IPS-15b (cell line): ENCODE results near the gene NUDT17.
A peak's percentile ranks its signal among the peaks of the same experiment; 100 is the strongest.
"Not testable (repeated sequence)": the region's sequence is repeated elsewhere in the genome, so short reads cannot be mapped to it uniquely, and the experiment has no call there.

ENCODE experiments used
- H3K27me3 ChIP-seq: one replicate; pipeline ENCODE4 v1.6.1; 2013; ENCODE audit warnings: low read length; ENCODE audit not compliant: control insufficient read depth, insufficient read depth
- H3K36me3 ChIP-seq: one replicate; pipeline ENCODE4 v1.6.1; 2013; ENCODE audit warnings: low read length; ENCODE audit not compliant: control insufficient read depth, insufficient read depth
- H3K4me1 ChIP-seq: one replicate; pipeline ENCODE4 v1.6.1; 2013; ENCODE audit warnings: mild to moderate bottlenecking, low read length; ENCODE audit not compliant: control insufficient read depth, insufficient read depth
- H3K4me3 ChIP-seq: one replicate; pipeline ENCODE4 v1.5.1; 2013; ENCODE audit warnings: low read depth, low read length
- H3K9ac ChIP-seq: one replicate; pipeline ENCODE4 v1.6.1; 2013; ENCODE audit warnings: low read depth, mild to moderate bottlenecking, low read length
- H3K9me3 ChIP-seq: one replicate; pipeline ENCODE4 v1.6.1; 2013; ENCODE audit warnings: mild to moderate bottlenecking, low read length; ENCODE audit not compliant: control insufficient read depth, insufficient read depth

NUDT17 gene

DNA sequence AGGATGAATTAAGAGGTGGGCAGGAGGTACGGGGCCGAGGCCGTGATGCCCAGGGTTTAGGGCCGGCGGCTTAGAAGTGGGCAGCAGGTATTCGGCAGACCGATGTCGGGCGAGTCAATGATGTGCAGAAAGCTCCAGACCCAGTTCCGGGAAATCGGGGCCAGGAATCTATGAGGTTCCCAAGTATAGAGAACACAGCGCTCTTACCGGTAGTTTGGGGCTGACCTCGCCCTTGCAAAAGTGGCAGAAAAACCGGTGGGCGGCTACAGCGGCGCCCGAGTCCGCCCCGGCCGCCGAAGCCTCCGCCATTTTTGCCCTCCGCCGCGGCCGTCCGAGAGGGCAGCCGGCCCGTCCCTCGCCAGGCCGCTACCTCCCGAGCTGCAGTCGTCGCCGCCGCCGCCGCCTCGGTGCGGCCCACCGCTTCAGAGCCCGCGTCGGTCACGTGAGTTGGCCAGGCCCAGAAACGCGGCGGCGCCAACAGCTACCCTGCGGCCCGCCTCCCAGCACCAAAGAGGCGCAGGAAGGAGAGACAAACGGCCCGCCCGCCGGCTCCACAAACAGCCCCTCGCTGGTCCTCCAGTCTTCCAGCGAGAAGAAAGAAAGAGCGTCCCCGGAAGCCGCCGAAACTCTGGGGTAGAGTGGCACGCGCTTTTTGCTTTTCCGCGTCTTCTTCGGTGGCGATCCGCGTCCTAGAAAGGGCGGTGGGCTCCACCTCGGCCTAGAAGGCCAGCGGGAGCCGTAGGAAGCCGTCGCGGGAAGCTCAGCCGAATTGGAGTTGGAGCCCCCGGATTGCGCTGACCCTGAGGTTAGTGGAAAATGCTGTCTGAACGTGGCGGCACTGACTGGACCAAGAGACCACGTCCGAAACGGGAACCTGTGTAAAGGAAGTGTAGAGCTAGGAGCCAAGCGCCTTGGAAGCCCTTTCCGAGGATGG lies 21.6 kb upstream of the NUDT17 start, which contains the start of the genes POLR3C and RNF115:
Gene POLR3C, plus strand, starts transcription at position 636 of the 934 bp plus-strand sequence. CDS start 1,577 bp downstream, outside the sequence.
Gene RNF115, minus strand, starts transcription at position 531 of the 934 bp plus-strand sequence. Its CDS starts 222 bp downstream, at position 309.
- H3K9me3 ChIP-seq = no peaks in the 10 kb centered on the region
- H3K9ac ChIP-seq = peak within 1 kb of the TSS; percentile 97
- H3K4me3 ChIP-seq = peak within 1 kb of the TSS; percentile 99
- no peaks in the 10 kb centered on the region for H3K4me1 ChIP-seq
- no peaks in the 10 kb centered on the region for H3K27me3 ChIP-seq
- H3K36me3 ChIP-seq = peaks cover 18% of the 10 kb centered on the region

DNA sequence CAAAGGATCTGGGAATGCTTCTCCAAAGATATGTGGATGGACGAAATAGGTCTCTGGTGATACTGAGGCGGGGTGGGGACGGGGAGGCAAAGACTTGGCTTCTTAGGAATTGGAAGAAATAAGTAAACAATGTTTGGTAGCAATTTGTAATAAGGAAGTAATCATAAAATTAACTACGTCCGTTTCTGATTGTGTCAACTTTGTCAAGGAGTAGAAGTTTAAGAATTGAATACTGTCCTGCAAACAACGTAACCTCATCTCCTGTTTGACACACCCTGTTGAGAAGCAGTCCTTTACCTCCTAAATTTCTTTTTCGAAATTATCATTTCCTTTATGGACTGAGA lies 21.0 kb upstream of the NUDT17 start:
- Histone ChIP-seq H3K9me3 (no peaks in the 10 kb centered on the region), H3K4me1 (no peaks in the 10 kb centered on the region), H3K4me3 (peak overlapping the region; percentile 99), H3K36me3 (peaks cover 18% of the 10 kb centered on the region), H3K9ac (peak overlapping the region; percentile 97), H3K27me3 (no peaks in the 10 kb centered on the region)

GRCh38 chr1:145826030-145826429 lies 19.4 kb upstream of the NUDT17 start:
- H3K9ac ChIP-seq = no peak overlapping the region
- H3K36me3 ChIP-seq = peaks cover 18% of the 10 kb centered on the region
- H3K4me1 ChIP-seq = no peaks in the 10 kb centered on the region
- H3K9me3 ChIP-seq = no peaks in the 10 kb centered on the region
- no peaks in the 10 kb centered on the region for H3K27me3 ChIP-seq
- no peak overlapping the region for H3K4me3 ChIP-seq

DNA sequence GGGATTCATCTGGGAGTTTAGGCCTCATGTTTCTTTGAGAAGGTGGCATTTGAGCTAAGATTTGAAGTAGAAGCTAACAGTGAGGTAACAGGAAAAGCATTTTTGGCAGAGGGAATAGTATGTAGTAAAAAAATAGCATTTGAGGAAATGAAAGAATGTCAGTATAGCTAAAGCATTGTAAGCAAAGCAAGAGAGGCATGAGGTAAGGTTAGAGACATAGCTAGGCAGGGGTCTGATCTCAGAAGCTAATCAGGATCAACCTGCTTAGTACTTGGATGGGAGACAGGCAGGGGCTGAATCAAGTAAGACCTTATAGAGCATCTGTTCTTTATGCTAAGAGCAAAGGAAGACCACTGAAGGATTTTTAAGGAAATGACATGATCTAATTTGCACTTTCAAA lies 17.5 kb upstream of the NUDT17 start:
- Histone ChIP-seq H3K9me3 (no peaks in the 10 kb centered on the region), H3K36me3 (peaks cover 18% of the 10 kb centered on the region), H3K4me1 (no peaks in the 10 kb centered on the region), H3K27me3 (no peaks in the 10 kb centered on the region), H3K9ac (no peak overlapping the region), H3K4me3 (no peak overlapping the region)

- Histone ChIP-seq H3K9ac (no peak overlapping the region), H3K9me3 (no peaks in the 10 kb centered on the region), H3K36me3 (peaks cover 18% of the 10 kb centered on the region), H3K4me1 (no peaks in the 10 kb centered on the region), H3K4me3 (no peak overlapping the region), H3K27me3 (no peaks in the 10 kb centered on the region)
These were observed 16.9 kb upstream of the NUDT17 start for GRCh38 chr1:145828367-145829026.

DNA sequence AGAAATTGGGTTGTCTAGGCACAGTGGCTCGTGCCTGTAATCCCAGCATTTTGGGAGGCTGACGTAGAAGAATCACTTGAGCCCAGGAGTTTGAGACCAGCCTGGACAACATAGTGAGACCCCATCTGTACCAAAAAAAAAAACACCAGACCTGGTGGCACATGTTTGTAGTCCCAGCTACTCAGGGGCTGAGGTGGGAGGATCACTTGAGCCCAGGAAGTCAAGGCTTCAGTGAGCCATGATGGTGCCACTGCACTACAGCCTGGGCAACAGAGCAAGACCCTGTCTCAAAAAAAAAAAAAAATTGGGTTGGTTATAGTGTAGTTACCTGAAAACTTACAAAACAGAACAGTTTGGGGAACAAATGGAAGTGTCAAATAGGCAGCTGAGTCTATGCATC lies 14.6 kb upstream of the NUDT17 start:
- H3K9me3 ChIP-seq, H3K27me3 ChIP-seq, H3K4me3 ChIP-seq, H3K9ac ChIP-seq, H3K4me1 ChIP-seq: not testable (repeated sequence)
- H3K36me3 ChIP-seq = peaks cover 22% of the 10 kb centered on the region

DNA sequence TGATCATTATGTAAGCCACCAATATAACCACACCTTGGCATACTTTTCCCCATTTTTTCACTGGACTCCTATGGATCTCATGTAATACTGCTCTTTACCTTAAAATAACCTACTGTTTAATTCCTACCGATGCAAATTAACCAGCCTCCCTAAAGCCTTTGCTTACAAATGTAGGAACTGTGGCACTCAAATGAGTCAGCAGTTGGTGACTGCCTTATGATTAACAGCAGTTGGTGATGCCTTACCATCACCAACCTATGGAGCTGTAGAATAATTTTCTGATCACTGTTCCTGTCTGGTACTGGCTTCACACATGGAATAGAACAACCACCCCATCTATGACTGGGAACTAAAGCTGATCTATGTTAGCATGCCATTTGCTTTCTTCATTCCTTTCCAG lies 7.8 kb upstream of the NUDT17 start:
- no peak overlapping the region for H3K4me3 ChIP-seq
- H3K9ac ChIP-seq = no peak overlapping the region
- no peaks in the 10 kb centered on the region for H3K4me1 ChIP-seq
- H3K36me3 ChIP-seq = peaks cover 20% of the 10 kb centered on the region
- no peaks in the 10 kb centered on the region for H3K9me3 ChIP-seq
- H3K27me3 ChIP-seq = no peaks in the 10 kb centered on the region

DNA sequence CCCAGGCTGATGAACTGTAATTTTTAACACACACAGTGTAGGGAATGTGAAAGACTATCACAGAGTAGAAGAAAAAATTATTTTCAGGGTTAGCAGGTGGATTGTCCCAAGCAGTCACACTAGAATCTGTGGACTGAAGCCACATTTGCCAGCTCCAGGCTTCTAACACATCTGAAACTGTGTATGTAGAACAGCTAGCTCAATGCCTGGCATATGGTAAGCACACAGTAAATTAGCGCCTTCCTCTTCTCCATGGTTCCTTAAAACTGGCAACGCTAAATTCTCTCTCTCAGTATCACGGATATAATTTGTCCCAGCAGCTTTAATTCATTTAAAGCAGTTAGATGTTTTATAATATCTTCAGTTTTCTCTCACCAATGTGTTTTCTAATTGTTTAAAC lies 2.4 kb upstream of the NUDT17 start:
- Histone ChIP-seq H3K4me3 (no peak overlapping the region), H3K36me3 (peaks cover 12% of the 10 kb centered on the region), H3K27me3 (no peaks in the 10 kb centered on the region), H3K4me1 (no peaks in the 10 kb centered on the region), H3K9me3 (no peaks in the 10 kb centered on the region), H3K9ac (no peak overlapping the region)

GRCh38 chr1:145845144-145845513 lies 301 bp upstream of the NUDT17 start:
- H3K27me3 ChIP-seq = no peaks in the 10 kb centered on the region
- no peaks in the 10 kb centered on the region for H3K9me3 ChIP-seq
- H3K9ac ChIP-seq = no peak overlapping the region
- H3K4me1 ChIP-seq = no peaks in the 10 kb centered on the region
- H3K4me3 ChIP-seq = peak overlapping the region; percentile 61
- peaks cover 15% of the 10 kb centered on the region for H3K36me3 ChIP-seq

- H3K9ac ChIP-seq = no peak overlapping the region
- H3K4me1 ChIP-seq = no peaks in the 10 kb centered on the region
- H3K27me3 ChIP-seq = no peaks in the 10 kb centered on the region
- H3K4me3 ChIP-seq = peak overlapping the region; percentile 61
- H3K36me3 ChIP-seq = peaks cover 21% of the 10 kb centered on the region
- no peaks in the 10 kb centered on the region for H3K9me3 ChIP-seq
These were observed 777 bp downstream of the NUDT17 start for GRCh38 chr1:145846201-145846612.

DNA sequence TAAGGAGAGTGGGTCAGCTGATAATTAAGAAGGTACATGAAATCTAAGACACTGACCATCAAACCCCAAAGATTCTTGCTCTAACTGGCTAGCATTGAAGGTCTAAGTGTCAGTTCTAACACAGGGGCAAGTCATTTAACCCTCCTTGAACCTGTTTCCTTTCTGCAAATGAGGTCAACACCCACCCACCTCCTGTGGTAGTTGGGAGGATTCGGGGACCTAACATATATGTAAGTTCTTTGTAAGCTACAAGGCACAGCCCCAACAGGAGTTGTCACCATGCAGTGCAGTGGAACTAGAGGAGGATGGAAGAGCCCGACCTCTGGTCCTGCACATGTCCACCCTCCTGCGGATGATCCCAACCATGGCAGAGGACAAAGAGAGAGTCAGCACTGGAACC lies 2.4 kb downstream of the NUDT17 start:
- H3K9ac ChIP-seq = no peak overlapping the region
- peaks cover 24% of the 10 kb centered on the region for H3K36me3 ChIP-seq
- no peak overlapping the region for H3K4me3 ChIP-seq
- H3K9me3 ChIP-seq = no peaks in the 10 kb centered on the region
- H3K4me1 ChIP-seq = no peaks in the 10 kb centered on the region
- no peaks in the 10 kb centered on the region for H3K27me3 ChIP-seq
